GM12801 (cell line): Measurements from ENCODE around the gene CYP46A1.

ENCODE experiments used
- CTCF ChIP-seq: IDR thresholded peaks from one replicate; pipeline ENCODE4 v1.5.1; 2011; ENCODE audit warnings: control low read depth; ENCODE audit not compliant: insufficient read length; ENCODE audit errors: extremely low read depth

CYP46A1 gene

GRCh38 chr14:99672506-99673304 is 11.4 kb upstream of the CYP46A1 start:
- no peak for TF ChIP-seq CTCF

GRCh38 chr14:99673305-99674063 is 10.6 kb upstream of the CYP46A1 start:
- TF ChIP-seq CTCF = no peak

GRCh38 chr14:99674064-99674650 is 9.9 kb upstream of the CYP46A1 start:
- TF ChIP-seq CTCF = no peak

- no peak for TF ChIP-seq CTCF
Measured at GRCh38 chr14:99674776-99675381, 9.2 kb upstream of the CYP46A1 start.

- TF ChIP-seq CTCF = no peak
Measured at GRCh38 chr14:99675382-99675835, 8.7 kb upstream of the CYP46A1 start.

GRCh38 chr14:99675951-99676350 is 8.1 kb upstream of the CYP46A1 start:
- TF ChIP-seq CTCF = no peak

GRCh38 chr14:99676657-99677056 is 7.4 kb upstream of the CYP46A1 start:
- no peak for TF ChIP-seq CTCF
